ENCODE data around the gene PGF.
"Not testable (repeated sequence)": the region's sequence is repeated elsewhere in the genome, so short reads cannot be mapped to it uniquely, and the experiment has no call there.

PGF gene

GRCh38 chr14:74938531-74939495 is 16.6 kb downstream of the PGF start:
- DNase-seq: no peak

- no peak for DNase-seq
These were observed 18.2 kb downstream of the PGF start for GRCh38 chr14:74937171-74937570.

GRCh38 chr14:74936731-74937130 is 18.7 kb downstream of the PGF start:
- DNase-seq: no peak

- DNase-seq: no peak
These were observed 19.2 kb downstream of the PGF start for GRCh38 chr14:74936151-74936550.

- DNase-seq: no peak
These were observed 20.1 kb downstream of the PGF start for GRCh38 chr14:74935360-74935680.

GRCh38 chr14:74934476-74935359 is 20.7 kb downstream of the PGF start:
- DNase-seq: no peak

GRCh38 chr14:74934041-74934440 is 21.4 kb downstream of the PGF start:
- no peak for DNase-seq

- DNase-seq: not testable (repeated sequence)
These were observed 22.5 kb downstream of the PGF start for GRCh38 chr14:74932936-74933335.

- DNase-seq: no peak
These were observed 22.9 kb downstream of the PGF start for GRCh38 chr14:74932401-74932901.

- not testable (repeated sequence) for DNase-seq
These were observed 23.7 kb downstream of the PGF start for GRCh38 chr14:74931744-74932143.

GRCh38 chr14:74929242-74929641 is 26.2 kb downstream of the PGF start:
- no peak for DNase-seq

- no peak for DNase-seq
These were observed 28.2 kb downstream of the PGF start for GRCh38 chr14:74927225-74927624.

GRCh38 chr14:74924061-74924460 is 31.3 kb downstream of the PGF start:
- no peak for DNase-seq

GRCh38 chr14:74922752-74923401 is 32.5 kb downstream of the PGF start, which contains the start of gene RPS6KL1:
Gene RPS6KL1, minus strand, starts transcription at chr14:74923260. Its CDS starts 1,719 bp downstream, at chr14:74921541.
- peak; percentile 86 for DNase-seq

GRCh38 chr14:74921987-74922751 is 33.2 kb downstream of the PGF start:
- no peak for DNase-seq

- no peak for DNase-seq
These were observed 34.3 kb downstream of the PGF start for GRCh38 chr14:74921053-74921620.

- no peak for DNase-seq
These were observed 35.1 kb downstream of the PGF start for GRCh38 chr14:74920281-74920680.

- DNase-seq: no peak
These were observed 35.8 kb downstream of the PGF start for GRCh38 chr14:74919421-74920165.

GRCh38 chr14:74918380-74918779 is 37.0 kb downstream of the PGF start:
- DNase-seq: no peak

- no peak for DNase-seq
These were observed 37.7 kb downstream of the PGF start for GRCh38 chr14:74917646-74918081.

GRCh38 chr14:74917178-74917543 is 38.2 kb downstream of the PGF start:
- no peak for DNase-seq

All from activated CD8-positive, alpha-beta memory T cell treated with anti-CD3 and anti-CD28 coated beads, Interleukin-2, amount 50 U/mL, for 48 hours (primary cell).